ENCODE results near the gene DHRS4. TPM values are rescaled to one million over a fixed set of nuclear protein-coding genes. Genes with fewer than 3 reads are reported as not detected.
"Not testable (repeated sequence)": the region's sequence is repeated elsewhere in the genome, so short reads cannot be mapped to it uniquely, and the experiment has no call there.

DHRS4 gene
- total RNA-seq, 1 donor = 14.1 TPM

DNA sequence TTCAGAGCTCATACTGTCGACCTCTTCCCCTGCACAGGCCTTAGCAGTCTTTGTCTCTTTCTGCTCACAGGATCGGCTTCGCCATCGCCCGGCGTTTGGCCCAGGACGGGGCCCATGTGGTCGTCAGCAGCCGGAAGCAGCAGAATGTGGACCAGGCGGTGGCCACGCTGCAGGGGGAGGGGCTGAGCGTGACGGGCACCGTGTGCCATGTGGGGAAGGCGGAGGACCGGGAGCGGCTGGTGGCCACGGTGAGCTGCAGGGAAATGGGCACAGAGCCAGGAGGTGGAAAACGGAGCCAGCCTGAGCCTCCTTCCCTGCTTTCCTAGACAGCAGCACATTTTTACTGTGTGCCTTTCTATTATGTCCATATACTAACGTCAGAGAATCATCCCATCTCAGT lies 1.4 kb downstream of the DHRS4 start:
- H3K9me3 ChIP-seq (ENCODE audit: low read depth, low read length); H3K27me3 ChIP-seq (ENCODE audit: insufficient read depth, low read length); H3K4me3 ChIP-seq (ENCODE audit: low read length): not testable (repeated sequence)
- H3K4me1 ChIP-seq (ENCODE audit: insufficient read depth, low read length) = peaks cover 12% of the 10 kb centered on the region

DNA sequence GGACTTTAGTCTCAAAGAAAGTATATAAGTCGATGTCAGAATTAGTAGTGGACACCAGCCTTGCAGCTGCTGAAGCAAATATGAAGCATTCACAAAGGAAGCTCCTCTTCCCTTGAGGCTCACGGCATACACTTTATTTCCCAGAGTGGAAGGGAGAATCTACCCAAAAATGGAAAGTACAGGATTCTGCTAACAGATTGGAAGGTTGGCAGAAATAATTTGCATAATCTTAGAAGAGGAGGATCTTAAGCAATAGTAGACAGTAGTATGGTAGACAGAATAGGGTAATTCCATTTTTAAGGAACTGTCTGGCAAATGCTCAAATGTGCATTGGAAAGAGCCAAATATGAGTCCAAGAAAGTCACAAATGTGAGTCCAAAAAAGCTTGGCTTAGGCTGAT lies 2.2 kb downstream of the DHRS4 start:
- peaks cover 12% of the 10 kb centered on the region for H3K4me1 ChIP-seq (ENCODE audit: insufficient read depth, low read length)
- not testable (repeated sequence) for H3K4me3 ChIP-seq (ENCODE audit: low read length); H3K9me3 ChIP-seq (ENCODE audit: low read depth, low read length); H3K27me3 ChIP-seq (ENCODE audit: insufficient read depth, low read length)

DNA sequence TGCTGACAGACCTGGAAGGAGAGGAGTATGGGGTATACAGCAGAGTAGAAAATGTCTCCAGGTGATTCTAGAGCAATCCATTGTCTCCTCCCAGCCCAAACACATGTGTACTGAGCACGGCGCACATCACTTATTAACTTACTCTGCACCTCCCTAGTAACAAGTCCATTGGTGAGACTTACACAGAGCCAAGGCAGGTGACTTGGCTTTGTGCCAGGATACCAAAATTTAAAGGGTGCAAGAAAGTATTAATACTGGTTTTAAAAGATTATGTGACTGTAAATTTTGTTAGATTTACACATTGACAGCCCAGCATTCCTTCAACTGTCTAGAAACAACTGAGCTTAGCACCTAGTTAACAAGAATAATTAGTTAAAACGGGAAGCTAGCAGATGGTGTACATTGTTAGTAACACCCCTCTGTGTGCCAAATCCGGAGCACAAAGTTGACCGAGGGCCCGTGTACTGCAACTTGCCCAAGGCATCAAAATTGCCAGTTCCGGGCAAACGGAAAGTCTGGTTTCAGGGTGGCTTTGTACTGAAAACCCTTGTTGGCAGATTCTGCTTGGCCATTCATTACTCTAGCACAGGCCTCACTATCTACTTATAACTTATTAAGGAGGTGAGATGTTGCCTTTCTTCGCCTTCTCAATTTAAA lies 4.5 kb downstream of the DHRS4 start:
- not testable (repeated sequence) for H3K4me3 ChIP-seq (ENCODE audit: low read length); H3K27me3 ChIP-seq (ENCODE audit: insufficient read depth, low read length); H3K9me3 ChIP-seq (ENCODE audit: low read depth, low read length)
- peaks cover 11% of the 10 kb centered on the region for H3K4me1 ChIP-seq (ENCODE audit: insufficient read depth, low read length)

DNA sequence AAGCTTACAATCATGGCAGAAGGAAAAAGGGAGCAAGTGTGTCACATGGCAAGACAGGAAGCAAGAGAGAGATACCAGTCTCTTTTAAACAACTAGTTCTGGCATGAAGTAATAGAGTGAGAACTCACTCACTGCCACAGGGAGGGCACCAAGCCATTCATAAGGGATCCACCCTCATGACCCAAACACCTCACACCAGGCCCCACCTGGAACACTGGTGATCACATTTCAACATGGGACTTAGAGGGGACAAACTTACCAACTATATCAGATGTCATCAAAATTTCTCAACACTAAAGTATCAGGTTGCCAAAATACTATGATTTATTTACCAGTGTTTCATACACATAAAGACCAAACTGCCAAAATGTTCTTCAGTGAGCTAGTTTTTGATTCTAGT lies 7.3 kb downstream of the DHRS4 start:
- H3K4me3 ChIP-seq (ENCODE audit: low read length); H3K9me3 ChIP-seq (ENCODE audit: low read depth, low read length): not testable (repeated sequence)

DNA sequence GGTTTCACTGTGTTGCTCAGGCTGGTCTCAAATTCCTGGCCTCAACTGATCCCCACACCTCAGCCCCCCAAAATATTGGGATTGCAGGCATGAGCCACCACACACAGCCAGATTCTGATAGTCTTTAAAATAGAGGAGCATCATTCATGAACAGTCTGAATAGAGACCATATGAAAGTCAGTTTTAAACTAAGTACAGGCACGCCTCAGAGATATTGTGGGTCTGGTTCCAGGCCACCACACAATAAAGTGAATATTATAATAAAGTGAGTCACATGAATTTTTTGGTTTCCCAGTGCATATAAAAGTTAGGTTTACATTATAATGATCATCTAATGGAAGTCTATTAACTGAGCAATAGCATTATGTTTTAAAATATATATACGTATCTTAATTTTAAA lies 8.1 kb downstream of the DHRS4 start:
- H3K4me3 ChIP-seq (ENCODE audit: low read length); H3K9me3 ChIP-seq (ENCODE audit: low read depth, low read length); H3K4me1 ChIP-seq (ENCODE audit: insufficient read depth, low read length); H3K27me3 ChIP-seq (ENCODE audit: insufficient read depth, low read length): not testable (repeated sequence)

More for the DNA sequence above, 7.3 kb downstream of the DHRS4 start:
- H3K27me3 ChIP-seq (ENCODE audit: insufficient read depth, low read length); H3K4me1 ChIP-seq (ENCODE audit: insufficient read depth, low read length): not testable (repeated sequence)

DNA sequence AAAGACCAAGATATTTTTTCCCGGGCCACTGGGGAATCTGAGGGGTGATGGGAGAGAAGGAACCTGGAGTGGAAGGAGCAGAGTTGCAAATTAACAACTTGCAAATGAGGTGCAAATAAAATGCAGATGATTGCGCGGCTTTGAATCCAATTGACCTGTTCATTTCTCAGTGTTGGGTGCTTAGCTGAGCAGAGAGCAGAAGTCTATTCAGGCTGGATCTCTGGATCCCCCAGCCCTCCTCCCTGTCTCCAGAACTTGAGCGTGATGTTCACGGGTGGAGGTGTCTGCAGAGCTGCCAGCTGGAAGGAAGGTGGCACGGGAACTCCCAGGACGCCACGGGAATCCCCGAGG lies 15.5 kb downstream of the DHRS4 start:
- not testable (repeated sequence) for H3K4me1 ChIP-seq (ENCODE audit: insufficient read depth, low read length); H3K4me3 ChIP-seq (ENCODE audit: low read length); H3K27me3 ChIP-seq (ENCODE audit: insufficient read depth, low read length); H3K9me3 ChIP-seq (ENCODE audit: low read depth, low read length)

DNA sequence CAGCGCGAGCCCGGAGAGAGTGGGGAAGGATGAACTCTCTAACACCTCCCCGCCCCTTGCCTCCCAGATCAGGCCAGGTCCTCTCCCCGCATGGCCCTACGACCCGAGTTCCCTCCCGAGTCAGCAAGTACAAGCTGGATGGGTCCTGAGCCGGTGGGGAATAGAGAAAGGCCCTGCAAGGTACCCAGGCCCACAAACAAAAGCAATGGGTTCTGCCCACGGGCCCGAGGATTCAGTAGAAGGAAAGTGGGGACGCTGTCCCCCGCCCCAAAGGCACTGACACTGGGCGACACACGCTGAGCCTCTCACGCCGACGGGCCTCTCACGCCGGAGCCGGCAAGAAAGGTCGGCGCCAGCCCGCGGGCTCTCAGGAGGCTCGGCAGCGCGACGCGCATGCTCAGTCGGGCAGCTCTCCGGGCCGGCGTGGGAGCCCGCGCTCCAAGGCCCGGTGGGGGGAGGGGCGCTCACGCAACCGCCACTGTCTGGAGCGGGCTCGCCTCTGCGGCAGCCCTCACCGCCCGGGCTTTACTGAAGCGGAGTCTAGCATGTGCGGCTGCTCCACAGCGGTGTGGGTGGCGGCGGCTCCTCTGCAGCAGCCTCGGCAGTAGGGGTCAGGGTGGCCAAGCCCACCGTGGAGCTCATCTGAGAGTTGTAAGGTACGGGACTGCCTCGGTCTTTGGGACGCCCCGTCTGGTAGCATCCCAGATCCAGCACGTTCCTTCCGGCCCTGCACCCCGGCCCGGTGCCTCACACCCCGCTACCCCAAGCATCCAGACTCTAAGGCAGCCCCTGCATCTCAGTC lies 16.1 kb downstream of the DHRS4 start:
- H3K27me3 ChIP-seq (ENCODE audit: insufficient read depth, low read length); H3K9me3 ChIP-seq (ENCODE audit: low read depth, low read length); H3K4me1 ChIP-seq (ENCODE audit: insufficient read depth, low read length): not testable (repeated sequence)
- peak overlapping the region; percentile 19 for H3K4me3 ChIP-seq (ENCODE audit: low read length)

DNA sequence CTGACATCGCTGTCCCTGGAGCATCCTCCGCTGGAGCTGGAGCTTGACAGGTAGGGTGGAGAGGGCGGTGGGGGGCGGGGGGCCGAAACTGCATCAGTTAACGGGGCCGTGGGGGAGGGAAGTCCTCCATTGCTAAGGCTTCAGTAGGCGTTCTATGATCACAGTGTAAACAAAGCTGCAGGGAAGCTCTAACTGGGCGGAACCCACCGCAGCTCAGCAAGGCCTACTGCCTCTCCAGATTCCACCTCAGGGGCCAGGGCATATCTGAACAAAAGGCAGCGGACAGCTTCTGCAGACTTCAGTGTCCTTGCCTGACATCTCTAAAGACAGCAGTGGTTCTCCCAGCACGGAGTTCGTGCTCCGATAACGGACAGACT lies 16.7 kb downstream of the DHRS4 start:
- not testable (repeated sequence) for H3K4me3 ChIP-seq (ENCODE audit: low read length); H3K9me3 ChIP-seq (ENCODE audit: low read depth, low read length); H3K4me1 ChIP-seq (ENCODE audit: insufficient read depth, low read length); H3K27me3 ChIP-seq (ENCODE audit: insufficient read depth, low read length)

DNA sequence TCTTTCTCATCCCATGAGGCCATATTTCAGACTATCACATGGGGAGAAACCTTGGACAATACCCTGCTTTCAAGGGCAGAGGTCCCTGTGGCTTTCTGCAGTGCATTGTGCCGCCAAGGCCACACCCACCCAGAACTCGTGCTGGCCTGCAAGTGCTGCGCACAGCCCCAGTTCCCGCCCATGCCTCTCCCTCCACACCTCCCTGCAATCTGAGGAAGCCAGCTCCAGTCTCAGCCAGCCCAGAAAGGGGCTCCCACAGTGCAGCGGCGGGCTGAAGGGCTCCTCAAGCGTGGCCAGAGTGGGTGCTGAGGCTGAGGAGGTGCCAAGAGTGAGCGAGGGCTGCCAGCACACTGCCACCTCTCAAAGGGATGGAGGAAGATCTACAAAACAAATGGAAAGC lies 19.6 kb downstream of the DHRS4 start:
- not testable (repeated sequence) for H3K9me3 ChIP-seq (ENCODE audit: low read depth, low read length); H3K27me3 ChIP-seq (ENCODE audit: insufficient read depth, low read length); H3K4me3 ChIP-seq (ENCODE audit: low read length); H3K4me1 ChIP-seq (ENCODE audit: insufficient read depth, low read length)

DNA sequence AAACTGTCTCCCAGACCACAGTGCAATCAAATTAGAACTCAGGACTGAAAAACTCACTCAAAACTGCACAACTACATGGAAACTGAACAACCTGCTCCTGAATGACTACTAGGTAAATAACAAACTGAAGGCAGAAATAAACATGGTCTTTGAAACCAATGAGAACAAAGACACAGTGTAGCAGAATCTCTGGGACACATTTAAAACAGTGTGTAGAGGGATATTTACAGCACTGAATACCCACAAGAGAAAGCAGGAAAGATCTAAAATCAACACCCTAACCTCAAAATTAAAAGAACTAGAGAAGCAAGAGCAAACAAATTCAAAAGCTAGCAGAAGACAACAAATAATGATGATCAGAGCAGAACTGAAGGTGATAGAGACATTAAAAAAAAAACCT lies 20.5 kb downstream of the DHRS4 start:
- not testable (repeated sequence) for H3K9me3 ChIP-seq (ENCODE audit: low read depth, low read length); H3K27me3 ChIP-seq (ENCODE audit: insufficient read depth, low read length); H3K4me3 ChIP-seq (ENCODE audit: low read length); H3K4me1 ChIP-seq (ENCODE audit: insufficient read depth, low read length)

DNA sequence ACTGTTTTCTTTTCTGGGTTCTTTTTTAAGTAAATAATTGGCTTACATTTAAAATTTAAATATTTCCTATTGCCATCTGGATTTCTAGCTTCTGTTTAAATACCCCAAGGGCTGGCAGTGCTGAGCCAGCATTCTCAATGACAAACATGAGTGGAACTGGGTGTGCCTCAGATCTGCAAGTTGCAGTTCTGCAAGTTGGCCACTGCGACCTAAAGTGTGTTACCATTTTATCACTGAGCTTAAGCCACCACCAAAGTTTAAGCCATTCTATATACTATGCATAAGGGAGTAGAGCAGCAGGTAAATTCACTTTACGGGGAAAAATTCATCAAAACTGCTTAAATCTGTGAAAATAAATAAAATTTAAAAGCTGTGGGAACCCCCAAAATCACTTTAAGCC lies 23.6 kb downstream of the DHRS4 start:
- not testable (repeated sequence) for H3K4me3 ChIP-seq (ENCODE audit: low read length); H3K27me3 ChIP-seq (ENCODE audit: insufficient read depth, low read length); H3K4me1 ChIP-seq (ENCODE audit: insufficient read depth, low read length); H3K9me3 ChIP-seq (ENCODE audit: low read depth, low read length)

DNA sequence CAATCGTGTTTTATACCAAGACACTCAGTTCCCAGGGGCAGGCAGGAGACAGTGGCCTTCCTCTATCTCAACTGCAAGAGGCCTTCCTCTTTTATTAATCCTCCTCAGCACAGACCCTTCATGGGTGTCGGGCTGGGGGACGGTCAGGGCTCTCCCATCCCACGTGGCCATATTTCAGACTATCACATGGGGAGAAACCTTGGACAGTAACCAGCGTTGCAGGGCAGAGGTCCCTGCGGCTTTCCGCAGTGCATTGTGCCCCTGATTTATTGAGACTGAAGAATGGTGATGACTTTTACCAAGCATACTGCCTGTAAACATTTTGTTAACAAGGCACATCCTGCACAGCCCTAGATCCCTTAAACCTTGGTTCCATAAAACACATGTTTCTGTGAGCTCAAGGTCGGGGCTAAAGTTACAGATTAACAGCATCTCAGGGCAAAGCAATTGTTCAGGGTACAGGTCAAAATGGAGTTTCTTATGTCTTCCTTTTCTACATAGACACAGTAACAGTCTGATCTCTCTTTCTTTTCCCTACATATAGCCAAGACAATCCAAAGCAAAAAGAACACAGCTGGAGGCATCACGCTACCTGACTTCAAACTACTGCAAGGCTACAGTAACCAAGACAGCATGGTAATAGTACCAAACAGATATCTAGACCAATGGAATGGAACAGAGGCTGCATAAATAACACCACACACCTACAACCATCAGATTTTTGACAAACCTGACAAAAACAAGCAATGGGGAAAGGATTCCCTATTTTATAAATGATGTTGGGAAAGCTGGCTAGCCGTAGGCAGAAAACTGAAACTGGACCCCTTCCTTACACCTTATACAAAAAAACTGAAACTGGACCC lies 28.6 kb downstream of the DHRS4 start:
- H3K9me3 ChIP-seq (ENCODE audit: low read depth, low read length); H3K4me3 ChIP-seq (ENCODE audit: low read length); H3K27me3 ChIP-seq (ENCODE audit: insufficient read depth, low read length): not testable (repeated sequence)
- H3K4me1 ChIP-seq (ENCODE audit: insufficient read depth, low read length) = peaks cover 13% of the 10 kb centered on the region

DNA sequence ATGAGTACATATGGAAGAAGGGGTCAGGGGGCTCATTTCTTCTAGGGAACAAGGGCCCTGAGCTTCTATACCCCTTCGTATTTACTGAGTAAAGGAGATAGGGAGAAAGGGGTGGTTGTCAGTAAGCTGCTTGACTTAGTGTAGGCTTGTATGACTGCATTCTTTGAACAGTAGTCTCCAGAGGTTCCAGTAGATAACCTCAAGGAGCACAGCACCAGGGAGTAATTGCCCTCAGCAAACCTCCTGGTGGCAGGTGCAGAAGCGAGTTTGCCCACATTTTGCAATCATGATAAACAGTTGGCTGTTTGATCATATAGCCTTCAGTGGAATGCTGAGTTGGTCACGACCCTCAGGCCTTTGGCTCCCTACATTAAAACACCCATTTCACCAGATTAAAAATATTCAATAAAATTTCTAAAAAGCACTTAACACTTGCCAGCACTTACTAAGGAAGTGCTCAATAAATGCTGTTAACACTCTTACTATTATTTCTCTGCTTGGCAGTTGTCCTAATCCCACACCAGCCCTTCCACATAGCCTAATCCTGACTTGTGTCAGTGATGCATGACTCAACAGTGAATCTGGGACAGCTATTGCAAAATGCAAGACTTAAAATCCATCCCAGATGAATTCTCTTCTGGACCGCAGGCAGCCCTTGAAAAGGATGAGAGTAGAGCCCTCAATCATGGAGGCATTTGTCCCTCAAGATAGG lies 31.5 kb downstream of the DHRS4 start:
- Histone ChIP-seq H3K9me3 (ENCODE audit: low read depth, low read length) (no peaks in the 10 kb centered on the region), H3K4me1 (ENCODE audit: insufficient read depth, low read length) (peaks cover 29% of the 10 kb centered on the region), H3K27me3 (ENCODE audit: insufficient read depth, low read length) (no peaks in the 10 kb centered on the region), H3K4me3 (ENCODE audit: low read length) (no peak overlapping the region)

DNA sequence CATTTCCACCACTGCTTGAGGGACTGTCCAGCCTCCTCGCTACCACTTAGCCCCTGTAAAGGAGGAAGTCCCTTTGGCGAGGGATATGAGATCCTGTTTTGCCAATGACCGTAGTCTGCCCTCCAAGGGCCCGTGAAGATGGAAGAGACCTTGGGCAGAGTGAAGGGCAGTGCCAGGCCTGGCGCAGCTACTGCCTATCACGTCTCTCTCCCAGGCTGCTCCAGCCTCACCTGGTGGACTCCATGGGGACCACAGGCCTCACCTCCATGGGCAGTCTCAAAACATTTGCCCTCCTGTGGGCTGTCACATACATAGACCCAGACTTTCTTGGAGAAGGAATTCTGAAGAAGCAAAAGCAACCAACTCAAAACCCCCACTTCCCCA lies 34.6 kb downstream of the DHRS4 start:
- H3K4me3 ChIP-seq (ENCODE audit: low read length); H3K9me3 ChIP-seq (ENCODE audit: low read depth, low read length); H3K27me3 ChIP-seq (ENCODE audit: insufficient read depth, low read length): not testable (repeated sequence)
- peaks cover 29% of the 10 kb centered on the region for H3K4me1 ChIP-seq (ENCODE audit: insufficient read depth, low read length)

Data from mononuclear cell (primary cell).